ENCODE data around the gene SLK.

SLK gene

GRCh38 chr10:104034401-104035193 lies 67.7 kb downstream of the SLK start:
- no peak for DNase-seq (ENCODE audit: insufficient read length, low spot score)
- TF ChIP-seq CTCF (IDR thresholded peaks at IDR 0.05; ENCODE audit: insufficient read depth, missing control alignments) = no peak
- FAIRE-seq = no peak

- FAIRE-seq (no peak), DNase-seq (ENCODE audit: insufficient read length, low spot score) (no peak)
- no peak for TF ChIP-seq CTCF (IDR thresholded peaks at IDR 0.05; ENCODE audit: insufficient read depth, missing control alignments)
Observed at GRCh38 chr10:104035194-104036068, 68.5 kb downstream of the SLK start.

- FAIRE-seq (no peak), DNase-seq (ENCODE audit: insufficient read length, low spot score) (no peak)
- no peak for TF ChIP-seq CTCF (IDR thresholded peaks at IDR 0.05; ENCODE audit: insufficient read depth, missing control alignments)
Observed at GRCh38 chr10:104036069-104036384, 69.1 kb downstream of the SLK start.

GRCh38 chr10:104036518-104037260 lies 69.7 kb downstream of the SLK start:
- no peak for TF ChIP-seq CTCF (IDR thresholded peaks at IDR 0.05; ENCODE audit: insufficient read depth, missing control alignments)
- no peak for FAIRE-seq
- DNase-seq (ENCODE audit: insufficient read length, low spot score) = no peak

- FAIRE-seq (no peak), DNase-seq (ENCODE audit: insufficient read length, low spot score) (no peak)
- no peak for TF ChIP-seq CTCF (IDR thresholded peaks at IDR 0.05; ENCODE audit: insufficient read depth, missing control alignments)
Observed at GRCh38 chr10:104037261-104037951, 70.5 kb downstream of the SLK start.

GRCh38 chr10:104038537-104038936 lies 71.6 kb downstream of the SLK start:
- TF ChIP-seq CTCF (IDR thresholded peaks at IDR 0.05; ENCODE audit: insufficient read depth, missing control alignments) = no peak
- no peak for DNase-seq (ENCODE audit: insufficient read length, low spot score)
- FAIRE-seq = no peak

Measured in D721Med (cell line).